DND-41 (cell line): Measurements from ENCODE around the gene CPSF6.

Source experiments
- EZH2 ChIP-seq: IDR thresholded peaks from 3 replicates; pipeline ENCODE4 v1.6.1; 2012; ENCODE audit warnings: borderline replicate concordance, low read depth, mild to moderate bottlenecking, moderate library complexity, low read length, inconsistent platforms; ENCODE audit not compliant: severe bottlenecking
- TF ChIP-seq, protein P1 (sequence below): IDR thresholded peaks from 2 replicates; pipeline ENCODE4 v1.5.1; 2012; ENCODE audit warnings: borderline replicate concordance, low read length, moderate library complexity, mild to moderate bottlenecking; ENCODE audit not compliant: poor library complexity, severe bottlenecking; ENCODE audit errors: extremely low read depth

DNA sequence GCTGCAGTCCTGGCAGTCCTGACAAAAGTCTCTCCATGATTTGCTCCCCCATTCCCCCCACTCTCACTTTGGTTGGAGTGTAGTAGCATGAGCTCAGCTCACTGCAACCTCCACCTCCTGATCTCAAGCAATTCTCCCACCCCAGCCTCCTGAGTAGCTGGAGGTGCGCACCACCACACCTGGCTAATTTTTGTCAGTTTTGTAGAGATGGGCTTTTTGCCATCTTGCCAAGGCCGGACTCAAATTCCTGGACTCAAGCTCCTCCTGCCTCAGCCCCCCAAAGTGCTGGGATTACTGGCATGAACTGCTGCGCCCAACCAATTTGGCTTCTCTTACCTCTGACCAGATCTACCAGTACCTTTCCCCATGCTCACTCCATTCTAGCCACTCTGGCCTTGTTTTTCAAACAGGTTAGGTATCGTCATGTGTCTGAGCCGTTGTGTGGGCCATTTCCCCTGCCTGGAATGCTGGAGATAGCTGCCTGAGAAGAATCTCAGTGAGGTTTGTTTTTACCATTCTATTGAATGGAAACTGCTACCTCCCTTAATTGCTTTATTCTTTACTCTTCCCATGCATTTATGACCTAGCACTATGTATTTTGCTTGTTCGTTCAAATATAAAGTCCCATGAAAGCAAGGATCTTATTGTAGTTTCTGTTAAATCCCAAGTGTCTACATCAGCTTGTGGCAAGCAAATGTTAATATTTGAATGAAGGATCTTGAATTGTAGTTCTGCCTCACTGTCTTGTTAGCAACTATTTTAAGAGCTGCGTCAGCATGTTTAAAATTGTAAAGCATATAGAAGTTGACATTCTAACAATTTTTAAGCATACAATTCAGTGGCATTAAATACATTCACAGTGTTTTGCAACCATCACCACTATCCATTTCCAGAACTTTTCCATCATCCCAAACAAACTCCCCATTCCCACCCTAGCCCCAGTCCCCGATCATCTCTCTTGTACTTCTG lies 39.7 kb downstream of the CPSF6 start:
- TF ChIP-seq, protein P1, sequence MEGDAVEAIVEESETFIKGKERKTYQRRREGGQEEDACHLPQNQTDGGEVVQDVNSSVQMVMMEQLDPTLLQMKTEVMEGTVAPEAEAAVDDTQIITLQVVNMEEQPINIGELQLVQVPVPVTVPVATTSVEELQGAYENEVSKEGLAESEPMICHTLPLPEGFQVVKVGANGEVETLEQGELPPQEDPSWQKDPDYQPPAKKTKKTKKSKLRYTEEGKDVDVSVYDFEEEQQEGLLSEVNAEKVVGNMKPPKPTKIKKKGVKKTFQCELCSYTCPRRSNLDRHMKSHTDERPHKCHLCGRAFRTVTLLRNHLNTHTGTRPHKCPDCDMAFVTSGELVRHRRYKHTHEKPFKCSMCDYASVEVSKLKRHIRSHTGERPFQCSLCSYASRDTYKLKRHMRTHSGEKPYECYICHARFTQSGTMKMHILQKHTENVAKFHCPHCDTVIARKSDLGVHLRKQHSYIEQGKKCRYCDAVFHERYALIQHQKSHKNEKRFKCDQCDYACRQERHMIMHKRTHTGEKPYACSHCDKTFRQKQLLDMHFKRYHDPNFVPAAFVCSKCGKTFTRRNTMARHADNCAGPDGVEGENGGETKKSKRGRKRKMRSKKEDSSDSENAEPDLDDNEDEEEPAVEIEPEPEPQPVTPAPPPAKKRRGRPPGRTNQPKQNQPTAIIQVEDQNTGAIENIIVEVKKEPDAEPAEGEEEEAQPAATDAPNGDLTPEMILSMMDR: no peak
- TF ChIP-seq EZH2: no peak
